NT2/D1 (cell line): ENCODE measurements around the gene ZBTB24.

Experiments used
- SUZ12 ChIP-seq: IDR thresholded peaks from 2 replicates; pipeline ENCODE4 v1.6.1; 2011; ENCODE audit not compliant: insufficient read length, insufficient read depth; ENCODE audit errors: extremely low read depth
- YY1 ChIP-seq: IDR thresholded peaks from 2 replicates; pipeline ENCODE4 v1.6.1; 2011; ENCODE audit not compliant: insufficient read length, insufficient read depth
- ZNF274 ChIP-seq: IDR thresholded peaks from 2 replicates; pipeline ENCODE4 v1.6.1; 2011; ENCODE audit warnings: mild to moderate bottlenecking, low read depth, low read length

DNA sequence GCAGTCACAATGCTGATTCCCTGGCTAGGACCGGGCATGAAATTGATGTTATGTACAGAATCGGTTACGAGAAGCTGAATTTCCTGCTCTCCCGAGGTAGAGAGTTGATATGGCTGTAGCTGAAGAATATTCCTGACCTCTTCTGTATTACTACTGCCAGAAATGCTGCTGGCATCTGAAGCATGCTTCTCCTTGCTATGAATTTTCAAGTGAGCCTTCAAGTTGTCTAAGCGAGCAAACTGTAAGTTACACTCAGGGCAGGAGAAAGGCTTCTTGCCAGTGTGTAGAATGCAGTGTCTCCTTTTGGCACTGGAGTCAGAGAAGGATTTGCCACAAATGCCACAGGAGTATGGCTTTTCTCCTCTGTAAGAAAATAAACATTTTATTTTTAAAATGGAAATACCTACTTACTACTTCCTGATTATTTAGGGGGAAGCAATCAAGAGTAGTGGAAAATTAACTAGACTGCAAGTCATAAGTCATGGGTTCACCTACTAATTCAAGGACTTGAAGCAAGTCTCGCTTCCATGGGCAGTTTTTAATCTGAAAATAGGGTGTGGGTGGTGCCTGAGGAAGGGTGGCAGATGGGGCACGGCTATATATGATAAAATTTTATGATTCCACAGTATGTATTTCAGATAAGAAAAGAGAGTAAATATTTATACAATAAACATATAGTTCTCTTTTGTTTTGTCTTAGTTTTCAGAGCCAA, 16.7 kb downstream of the ZBTB24 start:
- TF ChIP-seq YY1 = no peak
- TF ChIP-seq SUZ12 = no peak
- TF ChIP-seq ZNF274 = no peak
